GM20000 (cell line): ENCODE data around the gene SNN.

ENCODE experiments used
- DNase-seq: peaks from one replicate; pipeline ENCODE4 v3.0.0; 2012; ENCODE audit warnings: low spot score
- TF ChIP-seq, protein P1 (sequence below): IDR thresholded peaks from 2 replicates; pipeline ENCODE4 v1.5.1; 2012; ENCODE audit warnings: mild to moderate bottlenecking, control low read depth; ENCODE audit errors: extremely low read depth, missing control alignments

Gene SNN

DNA sequence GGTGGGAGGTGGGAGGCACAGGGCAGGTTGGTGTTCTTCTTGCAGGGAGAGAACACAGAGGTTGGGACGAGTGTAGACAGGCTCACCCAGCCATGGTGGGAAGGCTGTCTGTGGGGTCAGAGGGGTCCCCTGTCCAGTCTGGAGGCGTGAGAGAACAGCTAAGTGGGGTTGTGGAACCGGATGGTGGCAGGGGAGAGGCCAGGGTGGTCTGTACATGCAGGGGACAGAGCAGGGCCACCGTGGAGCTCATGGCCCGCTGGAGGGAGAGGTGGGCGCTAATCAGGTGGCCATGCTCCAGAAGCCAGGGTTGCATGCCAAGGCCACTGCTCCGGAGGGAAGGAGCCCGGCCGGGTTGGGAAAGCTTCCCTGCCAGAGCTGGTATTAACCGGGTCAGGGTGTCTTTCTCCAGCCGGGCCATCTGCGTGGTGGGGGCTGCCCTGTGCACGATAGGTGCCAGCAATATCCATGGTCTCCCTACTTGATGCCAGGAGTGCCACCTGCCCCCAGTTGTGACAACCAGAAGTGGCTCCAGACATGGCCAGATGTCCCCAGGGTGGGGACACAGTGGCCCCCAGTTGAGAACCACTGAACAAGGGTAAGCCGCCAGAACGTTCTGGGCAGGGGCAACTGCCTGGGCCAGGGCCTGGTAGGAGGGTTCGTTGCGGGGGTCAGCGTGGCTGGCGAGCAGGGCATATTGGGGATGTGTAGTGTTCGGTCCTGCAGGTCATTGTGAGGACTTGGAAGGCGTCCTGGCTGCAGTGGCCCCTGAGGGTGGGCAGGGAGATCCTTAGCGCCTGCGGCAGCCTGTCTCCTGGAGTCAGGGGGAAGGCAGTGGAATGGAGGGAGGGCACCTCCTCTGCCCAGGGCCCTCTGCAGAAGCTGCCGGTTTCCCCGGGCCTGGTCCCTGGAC is 5.1 kb downstream of the SNN start:
- TF ChIP-seq, protein P1, sequence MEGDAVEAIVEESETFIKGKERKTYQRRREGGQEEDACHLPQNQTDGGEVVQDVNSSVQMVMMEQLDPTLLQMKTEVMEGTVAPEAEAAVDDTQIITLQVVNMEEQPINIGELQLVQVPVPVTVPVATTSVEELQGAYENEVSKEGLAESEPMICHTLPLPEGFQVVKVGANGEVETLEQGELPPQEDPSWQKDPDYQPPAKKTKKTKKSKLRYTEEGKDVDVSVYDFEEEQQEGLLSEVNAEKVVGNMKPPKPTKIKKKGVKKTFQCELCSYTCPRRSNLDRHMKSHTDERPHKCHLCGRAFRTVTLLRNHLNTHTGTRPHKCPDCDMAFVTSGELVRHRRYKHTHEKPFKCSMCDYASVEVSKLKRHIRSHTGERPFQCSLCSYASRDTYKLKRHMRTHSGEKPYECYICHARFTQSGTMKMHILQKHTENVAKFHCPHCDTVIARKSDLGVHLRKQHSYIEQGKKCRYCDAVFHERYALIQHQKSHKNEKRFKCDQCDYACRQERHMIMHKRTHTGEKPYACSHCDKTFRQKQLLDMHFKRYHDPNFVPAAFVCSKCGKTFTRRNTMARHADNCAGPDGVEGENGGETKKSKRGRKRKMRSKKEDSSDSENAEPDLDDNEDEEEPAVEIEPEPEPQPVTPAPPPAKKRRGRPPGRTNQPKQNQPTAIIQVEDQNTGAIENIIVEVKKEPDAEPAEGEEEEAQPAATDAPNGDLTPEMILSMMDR: no peak
- no peak for DNase-seq

DNA sequence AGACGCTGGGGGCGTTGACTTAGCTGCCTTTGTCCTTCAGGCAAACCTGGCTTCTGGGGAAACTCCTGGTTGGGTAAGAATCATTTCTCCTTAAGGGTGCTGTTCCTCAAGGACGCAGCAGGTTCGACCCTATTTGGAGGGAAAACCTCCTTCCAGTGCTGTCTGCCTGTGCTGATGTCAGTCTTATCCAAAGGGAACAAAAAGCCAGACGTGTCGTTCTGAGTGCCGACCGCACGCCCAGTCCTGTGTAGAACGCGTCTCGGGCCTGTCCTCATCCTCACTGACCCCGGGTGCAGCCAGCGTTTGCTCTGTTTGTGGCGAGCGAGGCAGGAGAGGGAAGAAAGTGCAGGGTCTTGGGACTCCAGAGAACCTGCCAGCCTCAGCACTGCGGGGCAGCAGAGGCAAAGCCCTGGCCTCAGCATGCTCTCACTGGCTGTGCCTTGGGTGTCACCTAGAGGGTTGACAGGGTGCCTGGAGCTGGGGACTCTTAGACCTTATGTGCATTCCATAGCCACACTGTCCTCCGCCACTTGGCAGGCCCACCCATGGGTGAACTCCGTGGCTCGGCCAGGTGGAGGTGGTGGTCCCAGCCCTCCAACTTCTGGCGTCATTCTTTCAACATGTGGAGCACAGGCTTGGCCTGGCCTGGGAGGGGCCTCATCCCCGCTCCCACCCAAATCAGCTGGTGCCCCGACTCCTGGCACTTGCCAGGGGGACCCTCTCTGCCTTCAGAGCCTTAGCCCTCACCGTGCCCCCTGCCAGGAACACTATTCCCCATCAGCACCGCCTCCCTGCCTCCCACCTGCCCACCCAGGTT is 6.0 kb downstream of the SNN start:
- TF ChIP-seq, protein P1: no peak
- DNase-seq: no peak

DNA sequence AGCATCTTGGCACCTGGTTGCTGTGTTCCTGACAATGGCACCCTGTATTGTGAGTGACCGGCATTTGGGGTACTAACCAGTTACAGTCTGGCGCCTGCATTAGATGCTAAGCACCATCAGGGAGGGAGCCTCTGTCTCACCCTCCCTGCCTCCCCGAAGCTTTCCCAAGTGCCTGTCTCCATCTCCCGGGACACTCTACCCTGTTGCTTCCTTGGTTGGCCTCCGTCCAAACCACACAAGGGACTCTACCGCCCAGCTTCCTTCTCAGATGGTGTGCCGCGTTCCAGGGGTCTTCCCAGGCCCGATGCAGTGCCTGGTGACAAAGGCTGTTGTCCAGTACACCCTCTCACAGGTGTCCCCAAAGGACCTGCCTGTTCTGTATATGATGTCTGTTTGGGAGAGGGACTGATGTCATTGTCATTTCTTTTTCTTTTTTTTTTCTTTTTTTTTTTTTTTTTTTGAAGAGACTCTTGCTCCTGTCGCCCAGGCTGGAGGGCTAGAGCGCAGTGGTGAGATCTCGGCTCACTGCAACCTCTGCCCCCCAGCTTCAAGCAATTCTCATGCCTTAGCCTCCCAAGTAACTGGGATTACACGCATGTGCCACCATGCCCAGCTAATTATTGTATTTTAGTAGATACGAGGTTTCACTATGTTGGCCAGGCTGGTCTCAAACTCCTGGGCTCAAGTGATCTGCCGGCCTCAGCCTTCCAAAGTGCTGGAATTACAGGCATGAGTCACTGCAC is 6.7 kb downstream of the SNN start:
- TF ChIP-seq, protein P1: no peak
- DNase-seq: no peak

DNA sequence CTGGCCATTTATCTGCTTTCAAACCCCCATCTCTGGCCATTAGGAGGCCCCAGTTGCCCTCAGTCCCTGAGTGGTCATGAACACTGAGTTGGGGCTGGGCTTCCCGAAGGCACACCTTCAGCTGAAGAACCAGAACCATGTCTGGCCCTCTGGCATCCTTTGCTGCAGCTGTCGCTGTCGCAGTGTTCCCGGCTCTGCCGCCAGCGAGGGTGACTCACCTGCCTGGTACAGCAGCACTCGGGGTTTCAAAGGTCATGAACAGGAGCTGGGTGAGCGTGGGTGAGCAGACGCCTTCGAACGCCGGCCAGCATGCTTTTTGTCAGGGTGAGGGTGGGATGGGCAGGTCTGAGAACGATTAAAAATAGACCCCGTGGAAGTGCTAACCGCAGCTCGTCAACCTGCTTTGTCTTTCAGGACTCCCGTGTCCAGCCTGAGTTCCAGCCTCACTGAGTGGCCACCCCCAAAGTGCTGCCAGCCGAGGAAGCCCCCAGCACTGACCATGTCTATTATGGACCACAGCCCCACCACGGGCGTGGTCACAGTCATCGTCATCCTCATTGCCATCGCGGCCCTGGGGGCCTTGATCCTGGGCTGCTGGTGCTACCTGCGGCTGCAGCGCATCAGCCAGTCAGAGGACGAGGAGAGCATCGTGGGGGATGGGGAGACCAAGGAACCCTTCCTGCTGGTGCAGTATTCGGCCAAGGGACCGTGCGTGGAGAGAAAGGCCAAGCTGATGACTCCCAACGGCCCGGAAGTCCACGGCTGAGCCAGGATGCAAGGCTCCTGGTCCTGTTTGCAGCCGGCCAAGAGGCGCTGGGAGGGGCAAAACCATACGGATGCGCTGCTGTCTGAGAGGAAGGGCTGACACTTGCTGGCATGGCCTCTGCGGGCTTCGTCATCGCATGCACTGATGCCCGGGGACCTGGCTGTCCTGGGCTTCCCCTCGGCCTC is 7.6 kb downstream of the SNN start:
- DNase-seq: no peak
- TF ChIP-seq, protein P1: no peak

DNA sequence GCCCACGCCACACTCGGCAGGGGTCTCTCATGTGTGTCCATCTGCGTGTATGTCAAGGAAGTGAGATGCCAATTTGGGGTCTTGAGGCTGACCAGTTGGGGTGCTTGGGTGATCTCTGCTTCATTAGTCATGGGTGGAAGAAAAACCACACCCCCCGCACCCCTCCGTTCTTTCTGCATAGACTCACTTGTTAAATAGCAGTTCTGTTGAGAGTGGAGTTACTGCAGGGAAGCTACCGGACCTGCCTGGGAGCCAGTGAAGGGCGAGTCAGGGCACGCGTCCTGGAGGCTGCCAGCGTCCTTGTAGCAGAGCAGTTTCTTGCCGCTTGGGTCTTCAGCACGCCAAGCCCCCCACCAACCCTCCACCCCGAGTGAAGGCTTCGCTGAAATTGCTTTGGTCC is 8.5 kb downstream of the SNN start:
- TF ChIP-seq, protein P1: no peak
- DNase-seq: no peak

DNA sequence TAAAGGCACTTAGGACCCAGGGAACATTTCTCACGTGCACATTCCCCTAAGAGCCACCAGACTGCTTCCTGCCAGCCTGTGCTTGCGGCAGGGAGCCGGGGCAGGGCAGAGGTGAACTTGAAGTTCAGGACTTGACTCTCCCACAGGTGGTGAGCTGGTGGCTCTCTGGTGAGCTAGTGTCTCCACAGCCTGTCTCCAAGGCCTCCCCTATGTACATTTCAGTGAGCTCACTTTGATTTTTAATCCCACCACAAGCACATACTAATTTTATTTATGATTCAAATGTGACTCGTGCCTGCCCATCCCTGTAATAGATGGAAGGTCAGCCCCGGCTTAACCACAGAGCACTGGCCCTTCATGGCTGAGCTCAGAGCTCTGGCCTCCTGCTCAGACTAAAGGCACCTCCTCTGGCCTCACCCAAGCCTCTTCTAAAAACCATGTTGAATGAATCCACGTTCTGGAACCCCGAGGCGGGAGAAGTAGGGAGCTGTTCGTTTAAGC is 9.2 kb downstream of the SNN start:
- TF ChIP-seq, protein P1: no peak
- no peak for DNase-seq
